Endometrial microvascular endothelial cells (primary cell): ENCODE results near the gene NR2F2. TPM values are rescaled to one million over a fixed set of nuclear protein-coding genes. Genes with fewer than 3 reads are reported as not detected.

Experiments used
- in situ Hi-C: cut with HindIII; loops from 2 replicates; pipeline ENCODE4 v1.10.0; 2017; ENCODE audit warnings: low sequenced_read_pairs, low pct_unique_long_range_greater_than_20kb; ENCODE audit errors: inconsistent ontology term
- total RNA-seq: library from RNA; depleted of rRNA; stranded (reverse); fragments of >200 nt; gene quantifications from one replicate; pipeline ENCODE4 v1.2.3, GENCODE V29; 2015; ENCODE audit errors: inconsistent ontology term

NR2F2 gene
- total RNA-seq, 1 donor from 2014 or later, result 13.7 TPM

GRCh38 chr15:96348112-96349027 lies 17.9 kb downstream of the NR2F2 start:
- in situ Hi-C loops, result loop anchor here (25.0 kb wide), 6 partner anchors 311 to 1686 kb away; no protein-coding TSS in a partner anchor

- in situ Hi-C loops, result loop anchor here (25.0 kb wide), 6 partner anchors 312 to 1687 kb away; no protein-coding TSS in a partner anchor
Measured at GRCh38 chr15:96349034-96349856, 18.7 kb downstream of the NR2F2 start.

- in situ Hi-C loops, result loop anchor here (25.0 kb wide), 6 partner anchors 313 to 1688 kb away; no protein-coding TSS in a partner anchor
Measured at GRCh38 chr15:96349857-96350720, 19.6 kb downstream of the NR2F2 start.

- in situ Hi-C loops, result no loop called here
Measured at GRCh38 chr15:96350934-96351724, 20.6 kb downstream of the NR2F2 start.

- in situ Hi-C loops, result no loop called here
Measured at GRCh38 chr15:96351761-96352603, 21.5 kb downstream of the NR2F2 start.

- in situ Hi-C loops, result no loop called here
Measured at GRCh38 chr15:96352604-96353405, 22.3 kb downstream of the NR2F2 start.

- in situ Hi-C loops, result no loop called here
Measured at GRCh38 chr15:96353416-96353929, 23.0 kb downstream of the NR2F2 start.

- in situ Hi-C loops, result no loop called here
Measured at GRCh38 chr15:96353930-96354730, 23.6 kb downstream of the NR2F2 start.

GRCh38 chr15:96354731-96355567 lies 24.4 kb downstream of the NR2F2 start:
- in situ Hi-C loops, result no loop called here

- in situ Hi-C loops, result no loop called here
Measured at GRCh38 chr15:96355568-96356187, 25.2 kb downstream of the NR2F2 start.

- in situ Hi-C loops, result no loop called here
Measured at GRCh38 chr15:96356494-96357455, 26.3 kb downstream of the NR2F2 start.

- in situ Hi-C loops, result no loop called here
Measured at GRCh38 chr15:96358001-96358801, 27.7 kb downstream of the NR2F2 start.
